Activated B cell treated with CpG ODN at 0.5 μM for 24 hours (primary cell): Measurements from ENCODE around the gene SLC8A3. TPM values are rescaled to one million over a fixed set of nuclear protein-coding genes. Genes with fewer than 3 reads are reported as not detected.

Source experiments
- ATAC-seq: fragments of 200-7000 bp; cut with Tn5 transposase; one replicate; pipeline ENCODE4 v1.10.0; 2021; ENCODE audit warnings: low read depth, mild to moderate bottlenecking, moderate library complexity
- CTCF ChIA-PET: fragments of 350-600 bp; sonication (Branson Sonifier 250); formaldehyde crosslinking; loops from one replicate; lab custom pipeline; 2021; ENCODE audit warnings: antibody characterized with exemption; lab: Charles Lee
- POLR2A ChIA-PET: fragments of 350-600 bp; sonication (Branson Sonifier 250); formaldehyde crosslinking; loops from one replicate; lab custom pipeline; 2021; ENCODE audit warnings: antibody characterized with exemption; lab: Charles Lee
- DNase-seq: peaks from one replicate; pipeline ENCODE4 v3.0.0; 2022
- H3K27ac Mint-ChIP-seq: one replicate; pipeline ENCODE4 v1.8.0; 2020; ENCODE audit warnings: mixed read lengths
- H3K27me3 Mint-ChIP-seq: one replicate; pipeline ENCODE4 v1.8.0; 2021; ENCODE audit warnings: mixed read lengths
- H3K36me3 Mint-ChIP-seq: one replicate; pipeline ENCODE4 v1.8.0; 2021; ENCODE audit warnings: low read depth, mixed read lengths
- H3K4me1 Mint-ChIP-seq: one replicate; pipeline ENCODE4 v1.8.0; 2021; ENCODE audit warnings: mixed read lengths
- H3K4me3 Mint-ChIP-seq: one replicate; pipeline ENCODE4 v1.8.0; 2020; ENCODE audit warnings: mild to moderate bottlenecking, mixed read lengths
- H3K9me3 Mint-ChIP-seq: one replicate; pipeline ENCODE4 v1.8.0; 2020; ENCODE audit warnings: mixed read lengths
- CTCF ChIP-seq: fragments of 200-600 bp; IDR thresholded peaks from one replicate; pipeline ENCODE4 v1.8.0; 2022; ENCODE audit warnings: antibody characterized with exemption, mild to moderate bottlenecking
- intact Hi-C: fragments of 100-400 bp; cut with micrococcal nuclease; formaldehyde crosslinking; loops from one replicate; pipeline ENCODE4 v1.15.1; 2024
- total RNA-seq: library from RNA; stranded (reverse); gene quantifications from 2 replicates; pipeline ENCODE4 v1.2.3, GENCODE V29; 2022

Gene SLC8A3
- total RNA-seq, 1 donor from 2014 or later = 0.13 TPM

GRCh38 chr14:70013271-70013873 is 175.4 kb downstream of the SLC8A3 start:
- no peak for TF ChIP-seq CTCF
- ATAC-seq (no peak), DNase-seq (no peak)
- no peak overlapping the region for H3K4me3 Mint-ChIP-seq
- no peaks in the 10 kb centered on the region for H3K9me3 Mint-ChIP-seq
- ChIA-PET POLR2A (no interaction called here), CTCF (interaction anchor here (1.8 kb wide), 1 partner anchor 195 kb away, joined by 5 read pairs; no protein-coding TSS in a partner anchor)
- peaks cover 5% of the 10 kb centered on the region for H3K27me3 Mint-ChIP-seq
- H3K27ac Mint-ChIP-seq = no peak overlapping the region
- intact Hi-C loops = no loop called here
- H3K4me1 Mint-ChIP-seq = peaks cover 8% of the 10 kb centered on the region
- H3K36me3 Mint-ChIP-seq = no peaks in the 10 kb centered on the region

- H3K36me3 Mint-ChIP-seq = no peaks in the 10 kb centered on the region
- DNase-seq (no peak), ATAC-seq (no peak)
- ChIA-PET CTCF (no interaction called here), POLR2A (no interaction called here)
- no peak overlapping the region for H3K27ac Mint-ChIP-seq
- peaks cover 6% of the 10 kb centered on the region for H3K4me1 Mint-ChIP-seq
- no peaks in the 10 kb centered on the region for H3K9me3 Mint-ChIP-seq
- H3K27me3 Mint-ChIP-seq = peaks cover 5% of the 10 kb centered on the region
- no peak overlapping the region for H3K4me3 Mint-ChIP-seq
- TF ChIP-seq CTCF = no peak
- intact Hi-C loops = no loop called here
Measured at GRCh38 chr14:70011708-70012107, 177.0 kb downstream of the SLC8A3 start.

- DNase-seq = no peak
- POLR2A ChIA-PET = no interaction called here
- H3K4me3 Mint-ChIP-seq = no peak overlapping the region
- CTCF ChIA-PET = no interaction called here
- intact Hi-C loops = no loop called here
- H3K9me3 Mint-ChIP-seq = no peaks in the 10 kb centered on the region
- H3K27me3 Mint-ChIP-seq = peaks cover 5% of the 10 kb centered on the region
- no peaks in the 10 kb centered on the region for H3K36me3 Mint-ChIP-seq
- TF ChIP-seq CTCF = no peak
- peaks cover 6% of the 10 kb centered on the region for H3K4me1 Mint-ChIP-seq
- ATAC-seq = no peak
- no peak overlapping the region for H3K27ac Mint-ChIP-seq
Measured at GRCh38 chr14:70011098-70011497, 177.7 kb downstream of the SLC8A3 start.

- H3K9me3 Mint-ChIP-seq = no peaks in the 10 kb centered on the region
- no peak overlapping the region for H3K4me3 Mint-ChIP-seq
- ChIA-PET POLR2A (no interaction called here), CTCF (no interaction called here)
- no peak for DNase-seq
- intact Hi-C loops = no loop called here
- H3K27ac Mint-ChIP-seq = no peak overlapping the region
- H3K36me3 Mint-ChIP-seq = no peaks in the 10 kb centered on the region
- no peak for ATAC-seq
- no peak for TF ChIP-seq CTCF
- H3K27me3 Mint-ChIP-seq = peaks cover under 1% of the 10 kb centered on the region
- H3K4me1 Mint-ChIP-seq = peaks cover 6% of the 10 kb centered on the region
Measured at GRCh38 chr14:70009961-70010360, 178.8 kb downstream of the SLC8A3 start.

GRCh38 chr14:70008284-70009262 is 180.2 kb downstream of the SLC8A3 start:
- intact Hi-C loops = no loop called here
- no peaks in the 10 kb centered on the region for H3K36me3 Mint-ChIP-seq
- no peaks in the 10 kb centered on the region for H3K27me3 Mint-ChIP-seq
- H3K27ac Mint-ChIP-seq = no peak overlapping the region
- POLR2A ChIA-PET = no interaction called here
- no peak overlapping the region for H3K4me3 Mint-ChIP-seq
- CTCF ChIA-PET = no interaction called here
- ATAC-seq (no peak), DNase-seq (no peak)
- peaks cover 6% of the 10 kb centered on the region for H3K4me1 Mint-ChIP-seq
- no peaks in the 10 kb centered on the region for H3K9me3 Mint-ChIP-seq
- no peak for TF ChIP-seq CTCF
